ENCODE data around the gene TMEM82. TPM values are rescaled to one million over a fixed set of nuclear protein-coding genes. Genes with fewer than 3 reads are reported as not detected.

The TMEM82 gene
- total and polyA plus RNA-seq, 8 donors = 0.10 to 4.9 (median 1.5) TPM; not detected in 4

DNA sequence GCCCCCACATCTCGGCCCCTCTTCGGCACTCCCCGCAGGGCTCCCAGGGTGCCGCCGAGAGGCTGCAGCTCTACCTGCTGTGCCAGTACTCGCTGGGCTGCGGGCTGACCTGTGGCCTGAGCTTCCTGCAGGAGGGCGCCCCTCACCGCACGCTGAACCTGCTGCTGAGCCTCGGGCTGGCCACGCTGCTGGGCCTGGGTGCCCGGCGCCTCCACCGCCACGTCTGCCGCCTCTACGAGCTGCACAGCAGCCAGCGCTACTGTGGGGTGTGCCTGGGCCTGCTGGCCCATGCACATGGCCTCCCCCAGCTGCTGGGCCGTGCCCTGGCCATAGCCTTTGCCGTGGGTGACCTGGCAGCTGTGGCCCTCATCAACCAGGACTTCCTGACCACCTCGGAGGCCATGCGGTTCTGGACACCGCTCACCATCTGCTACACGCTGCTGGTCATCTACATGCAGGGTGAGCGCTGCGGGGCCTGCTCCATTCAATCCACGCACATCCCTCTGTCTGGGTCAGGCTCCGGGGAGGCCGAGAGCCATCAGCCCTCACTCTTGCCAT, 1.9 kb downstream of the TMEM82 start:
- peaks cover 7 to 19% (median 13%) of the 10 kb centered on the region in 4 donors for H3K4me1 ChIP-seq
- TF ChIP-seq POLR2AphosphoS5 (IDR thresholded peaks at IDR 0.05) = no peak
- TF ChIP-seq, protein P1, sequence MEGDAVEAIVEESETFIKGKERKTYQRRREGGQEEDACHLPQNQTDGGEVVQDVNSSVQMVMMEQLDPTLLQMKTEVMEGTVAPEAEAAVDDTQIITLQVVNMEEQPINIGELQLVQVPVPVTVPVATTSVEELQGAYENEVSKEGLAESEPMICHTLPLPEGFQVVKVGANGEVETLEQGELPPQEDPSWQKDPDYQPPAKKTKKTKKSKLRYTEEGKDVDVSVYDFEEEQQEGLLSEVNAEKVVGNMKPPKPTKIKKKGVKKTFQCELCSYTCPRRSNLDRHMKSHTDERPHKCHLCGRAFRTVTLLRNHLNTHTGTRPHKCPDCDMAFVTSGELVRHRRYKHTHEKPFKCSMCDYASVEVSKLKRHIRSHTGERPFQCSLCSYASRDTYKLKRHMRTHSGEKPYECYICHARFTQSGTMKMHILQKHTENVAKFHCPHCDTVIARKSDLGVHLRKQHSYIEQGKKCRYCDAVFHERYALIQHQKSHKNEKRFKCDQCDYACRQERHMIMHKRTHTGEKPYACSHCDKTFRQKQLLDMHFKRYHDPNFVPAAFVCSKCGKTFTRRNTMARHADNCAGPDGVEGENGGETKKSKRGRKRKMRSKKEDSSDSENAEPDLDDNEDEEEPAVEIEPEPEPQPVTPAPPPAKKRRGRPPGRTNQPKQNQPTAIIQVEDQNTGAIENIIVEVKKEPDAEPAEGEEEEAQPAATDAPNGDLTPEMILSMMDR (IDR thresholded peaks at IDR 0.05) = no peak
- no peak for TF ChIP-seq EP300 (IDR thresholded peaks at IDR 0.05)
- TF ChIP-seq POLR2A (IDR thresholded peaks at IDR 0.05) = no peak
- no peak overlapping the region for H3K27ac ChIP-seq
- no peaks in the 10 kb centered on the region for H3K27me3 ChIP-seq
- H3K9me3 ChIP-seq = no peaks in the 10 kb centered on the region
- WGBS, 5 donors = 82 to 96% (median 83%) methylated on average over 11 to 30 of the region's 30 CpGs
- peaks cover 0 to 6% (median 1%) of the 10 kb centered on the region in 4 donors for H3K36me3 ChIP-seq
- intact Hi-C loops (cut with DNase I; ENCODE audit: low total_unique reads) = loop anchor here (5.0 kb wide), 1 partner anchor 147 kb away; no protein-coding TSS in a partner anchor
- H3K4me3 ChIP-seq = no peak overlapping the region
- DNase-seq = no peak

DNA sequence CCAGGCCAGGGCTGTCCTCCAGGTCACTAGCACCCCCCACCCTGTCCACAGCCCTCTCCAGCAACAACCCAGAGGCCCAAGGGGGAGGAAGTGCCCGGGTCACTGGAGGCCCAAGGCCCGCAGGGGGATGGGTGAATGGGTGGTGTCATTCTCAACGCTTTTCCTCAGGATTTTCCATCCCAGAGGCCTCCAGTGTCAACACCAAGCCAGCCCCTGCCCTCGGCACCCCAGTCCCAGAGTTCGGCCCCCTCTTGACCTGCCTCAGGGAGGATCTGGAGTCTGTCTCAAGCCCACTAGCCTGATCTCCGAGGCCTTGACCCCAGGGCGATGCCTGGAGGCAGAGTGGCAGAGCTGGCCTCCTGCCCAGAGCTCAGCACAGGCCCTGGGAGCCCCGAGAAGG, 5.1 kb downstream of the TMEM82 start:
- Histone ChIP-seq H3K27ac (no peak overlapping the region), H3K9me3 (no peaks in the 10 kb centered on the region), H3K36me3 (no peaks in the 10 kb centered on the region), H3K4me1 (peaks cover 0 to 11% (median 2%) of the 10 kb centered on the region in 4 donors), H3K27me3 (no peaks in the 10 kb centered on the region), H3K4me3 (no peak overlapping the region)
- 47 to 68% (median 57%) methylated on average over 6 to 8 of the region's 8 CpGs for WGBS, 5 donors
- DNase-seq = no peak
- TF ChIP-seq POLR2A (IDR thresholded peaks at IDR 0.05) (no peak), POLR2AphosphoS5 (IDR thresholded peaks at IDR 0.05) (no peak), EP300 (IDR thresholded peaks at IDR 0.05) (no peak)
- TF ChIP-seq, protein P1 (IDR thresholded peaks at IDR 0.05) = no peak
- intact Hi-C loops (cut with DNase I; ENCODE audit: low total_unique reads) = no loop called here

DNA sequence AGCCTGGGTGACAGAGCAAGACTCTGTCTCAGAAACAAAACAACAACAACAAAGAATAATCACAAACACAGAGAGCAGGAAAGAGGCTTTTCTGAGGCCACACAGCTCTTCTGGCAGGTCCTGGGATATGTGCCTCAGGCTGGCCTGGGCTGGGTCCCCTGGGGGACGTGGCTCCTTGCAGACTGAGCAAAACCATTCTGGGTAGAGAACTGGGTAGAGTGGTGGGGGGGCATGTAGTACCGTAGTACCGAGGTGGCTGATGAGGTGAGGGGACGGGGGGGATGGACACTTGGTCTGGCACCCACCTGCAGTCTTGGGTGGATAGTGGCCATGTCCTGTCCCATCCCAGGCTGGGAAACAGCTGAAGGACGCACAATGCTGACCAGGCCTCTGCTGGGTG, 6.0 kb downstream of the TMEM82 start:
- no peak for DNase-seq
- intact Hi-C loops (cut with DNase I; ENCODE audit: low total_unique reads) = no loop called here
- Histone ChIP-seq H3K9me3 (no peaks in the 10 kb centered on the region), H3K4me3 (no peak overlapping the region), H3K36me3 (no peaks in the 10 kb centered on the region), H3K27ac (no peak overlapping the region), H3K27me3 (no peaks in the 10 kb centered on the region), H3K4me1 (peaks cover 0 to 11% (median 0%) of the 10 kb centered on the region in 4 donors)
- TF ChIP-seq POLR2A (IDR thresholded peaks at IDR 0.05) (no peak), POLR2AphosphoS5 (IDR thresholded peaks at IDR 0.05) (no peak), EP300 (IDR thresholded peaks at IDR 0.05) (no peak)
- TF ChIP-seq, protein P1 (IDR thresholded peaks at IDR 0.05) = no peak
- 82 to 100% (median 93%) methylated on average over 4 to 5 of the region's 5 CpGs for WGBS, 5 donors

DNA sequence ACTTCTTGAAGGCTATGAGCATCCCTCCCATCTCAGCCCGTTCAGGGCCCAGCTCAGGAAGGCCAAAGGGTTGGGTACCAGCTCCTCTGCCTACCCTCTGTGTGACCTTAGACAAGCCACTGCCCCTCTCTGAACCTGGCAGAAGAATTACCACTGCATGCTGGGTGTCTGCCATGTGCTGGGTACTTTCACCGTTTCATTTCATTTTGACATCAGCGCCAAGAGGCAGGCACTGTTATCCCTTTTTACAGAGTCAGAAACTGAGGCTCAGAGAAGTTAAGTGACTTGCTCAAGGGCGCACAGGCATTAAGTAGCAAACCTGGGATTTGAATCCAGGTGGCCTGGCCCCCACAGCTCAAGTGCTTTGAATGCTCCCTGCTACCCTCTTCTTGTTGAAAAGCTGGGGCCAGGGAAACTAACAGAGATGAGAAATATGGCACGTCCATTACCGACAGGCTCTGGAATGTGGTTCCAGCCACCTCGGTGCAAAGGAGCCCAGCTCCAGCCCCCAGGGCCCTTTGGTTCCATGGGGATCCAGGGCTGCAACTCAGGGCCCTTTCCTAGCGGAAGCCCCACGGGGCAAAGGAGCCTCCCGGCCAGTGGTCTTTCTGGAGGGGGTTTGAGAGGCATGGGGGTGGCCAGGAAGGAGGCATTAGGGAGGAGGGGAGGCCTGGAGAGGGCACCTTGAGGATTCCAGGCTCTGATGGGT, 6.5 kb downstream of the TMEM82 start:
- Histone ChIP-seq H3K4me1 (peaks cover 0 to 11% (median 0%) of the 10 kb centered on the region in 4 donors), H3K9me3 (no peaks in the 10 kb centered on the region), H3K27me3 (no peaks in the 10 kb centered on the region), H3K4me3 (no peak overlapping the region), H3K27ac (no peak overlapping the region), H3K36me3 (no peaks in the 10 kb centered on the region)
- no peak for DNase-seq
- 87 to 90% (median 88%) methylated on average over 10 of the region's 10 CpGs for WGBS, 5 donors
- TF ChIP-seq, protein P1 (IDR thresholded peaks at IDR 0.05) = no peak
- TF ChIP-seq POLR2AphosphoS5 (IDR thresholded peaks at IDR 0.05) (no peak), POLR2A (IDR thresholded peaks at IDR 0.05) (no peak), EP300 (IDR thresholded peaks at IDR 0.05) (no peak)
- intact Hi-C loops (cut with DNase I; ENCODE audit: low total_unique reads) = no loop called here

Data from stomach (tissue), 9 donors.